Jurkat, Clone E6-1 (cell line): Measurements from ENCODE around the gene GLP1R. TPM values are rescaled to one million over a fixed set of nuclear protein-coding genes. Genes with fewer than 3 reads are reported as not detected.

Source experiments
- DNase-seq: peaks from one replicate; pipeline ENCODE4 v3.0.0-alpha.2; 2011; ENCODE audit warnings: low read depth, low spot score
- H3K4me3 ChIP-seq: 2 replicates; pipeline ENCODE4 v1.5.1; 2011; ENCODE audit warnings: mild to moderate bottlenecking, low read length, control low read depth, moderate library complexity
- polyA plus RNA-seq: library from polyadenylated mRNA; unstranded; fragments of >200 nt; gene quantifications from one replicate; pipeline ENCODE4 v1.2.1, GENCODE V29; 2012; ENCODE audit warnings: missing spikeins; ENCODE audit not compliant: insufficient read length, insufficient read depth

GLP1R gene
- polyA plus RNA-seq = not detected

DNA sequence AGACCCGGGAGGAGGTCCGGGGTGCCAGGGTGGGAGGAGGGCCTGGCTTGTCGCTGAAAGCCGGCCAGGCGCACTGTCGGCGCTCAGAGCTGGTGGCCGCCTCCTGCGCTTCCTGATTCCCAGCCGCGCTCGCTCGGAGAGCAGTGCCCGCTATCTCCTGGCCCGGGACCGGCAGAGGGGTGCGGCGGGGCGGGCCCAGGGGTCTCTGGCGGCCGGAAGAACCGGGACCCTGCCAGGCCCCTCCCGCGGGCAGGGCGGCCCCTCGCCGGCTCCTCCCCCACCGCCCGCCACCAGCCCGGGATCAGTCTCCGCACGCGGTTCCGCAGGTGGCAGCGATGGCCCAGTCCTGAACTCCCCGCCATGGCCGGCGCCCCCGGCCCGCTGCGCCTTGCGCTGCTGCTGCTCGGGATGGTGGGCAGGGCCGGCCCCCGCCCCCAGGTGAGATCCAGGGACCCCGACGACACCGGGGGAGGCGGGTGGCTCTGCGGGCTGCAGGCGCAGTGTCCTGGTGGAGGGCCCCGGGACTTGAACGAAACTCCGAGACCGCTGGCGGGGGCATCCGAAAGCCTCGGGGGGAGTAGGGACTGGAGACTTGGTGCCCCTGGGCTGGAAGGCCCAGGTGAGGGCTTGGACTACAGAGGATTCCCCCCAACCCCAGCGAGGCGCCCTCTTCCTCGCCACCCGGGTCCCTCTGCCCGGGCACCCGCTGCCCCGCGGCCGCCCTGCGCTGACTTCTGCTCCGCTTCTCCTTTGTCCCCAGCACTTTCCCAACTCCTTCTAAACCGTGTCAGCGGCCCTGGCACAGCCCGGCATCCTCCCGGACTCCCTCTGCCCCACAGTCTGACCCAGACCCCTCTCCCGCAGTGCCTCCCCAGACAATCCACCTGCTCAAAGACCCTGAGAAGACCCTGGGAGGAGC, at the start of gene GLP1R:
GLP1R (plus strand) TSS at position 301 of the 919 bp plus-strand sequence; CDS start at position 361, 60 bp downstream.
- H3K4me3 ChIP-seq = no peak within 1 kb of the TSS
- DNase-seq = no peak

DNA sequence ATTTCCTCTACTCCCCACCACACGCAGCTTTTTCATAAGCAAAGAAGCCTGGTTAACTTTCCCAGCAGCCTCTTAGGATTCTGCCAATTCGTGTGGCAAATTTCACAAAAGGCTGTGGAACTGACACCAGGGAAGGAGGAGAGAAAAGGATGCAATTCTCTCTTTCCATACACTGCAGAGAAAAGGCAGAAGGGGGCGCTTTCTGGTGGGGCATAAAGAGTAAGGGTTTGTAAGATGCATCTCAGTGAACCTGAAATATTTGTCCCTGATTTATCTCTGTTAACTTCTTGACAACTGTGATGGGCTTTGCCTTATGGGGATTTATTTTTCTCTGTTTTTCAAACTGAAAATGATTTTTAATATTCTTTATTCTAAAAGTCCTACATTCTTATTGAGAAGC, 45.5 kb upstream of the GLP1R start:
- no peak overlapping the region for H3K4me3 ChIP-seq
- no peak for DNase-seq

DNA sequence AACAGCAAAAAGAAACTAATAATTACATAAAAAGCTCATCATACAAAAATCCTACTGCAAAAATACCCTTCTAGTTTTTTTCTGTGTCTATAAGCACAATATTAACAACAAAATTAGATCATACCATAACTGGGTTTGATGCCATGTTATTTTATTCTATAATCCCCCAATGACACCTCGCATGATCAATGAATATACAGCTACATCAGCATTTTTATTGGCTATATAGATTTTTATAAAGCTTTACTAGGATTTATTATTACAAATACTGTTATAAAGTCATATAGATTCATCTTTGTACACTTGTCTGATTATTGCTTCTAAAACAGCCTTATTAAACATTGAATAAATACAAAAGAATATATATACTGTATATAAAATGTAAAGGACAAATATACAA, 45.1 kb upstream of the GLP1R start:
- H3K4me3 ChIP-seq = no peak overlapping the region
- no peak for DNase-seq

DNA sequence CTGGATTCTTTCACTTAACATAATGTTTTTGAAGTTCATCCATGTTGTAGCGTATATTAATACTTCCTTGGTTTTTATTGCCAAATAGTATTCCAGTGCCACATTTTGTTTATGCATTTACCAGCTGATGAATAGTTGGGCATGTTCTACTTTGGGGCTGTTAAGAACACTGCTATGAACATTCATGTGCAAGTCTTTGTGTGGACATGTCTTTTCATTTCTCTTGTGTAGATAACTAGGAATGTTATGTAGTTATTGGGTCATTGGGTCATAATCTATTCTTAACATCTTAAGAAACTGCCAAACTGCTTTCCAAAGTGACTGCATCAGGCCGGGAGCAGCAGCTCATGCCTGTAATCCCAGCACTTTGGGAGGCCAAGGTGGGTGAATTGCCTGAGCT, 43.8 kb upstream of the GLP1R start:
- H3K4me3 ChIP-seq = no peak overlapping the region
- no peak for DNase-seq

DNA sequence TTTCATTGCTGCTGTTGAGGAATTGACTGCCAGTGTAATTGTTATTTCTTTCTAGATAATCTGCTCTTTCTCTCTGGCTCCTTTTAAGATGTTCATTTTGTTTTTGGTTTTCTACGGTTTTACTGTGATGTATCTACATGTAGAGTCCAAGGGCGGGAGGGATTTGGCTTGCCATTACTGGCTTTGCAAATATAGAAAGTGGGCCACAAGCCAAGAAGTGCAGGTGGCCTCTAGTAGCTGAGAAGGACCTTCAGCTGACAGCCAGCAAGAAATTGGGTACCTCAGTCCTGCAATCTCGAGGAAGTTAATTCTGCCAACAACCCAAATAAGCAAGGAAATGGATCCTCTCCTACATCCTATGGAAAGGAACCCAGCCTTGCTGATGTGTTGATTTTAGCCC, 42.8 kb upstream of the GLP1R start:
- DNase-seq = no peak
- no peak overlapping the region for H3K4me3 ChIP-seq

DNA sequence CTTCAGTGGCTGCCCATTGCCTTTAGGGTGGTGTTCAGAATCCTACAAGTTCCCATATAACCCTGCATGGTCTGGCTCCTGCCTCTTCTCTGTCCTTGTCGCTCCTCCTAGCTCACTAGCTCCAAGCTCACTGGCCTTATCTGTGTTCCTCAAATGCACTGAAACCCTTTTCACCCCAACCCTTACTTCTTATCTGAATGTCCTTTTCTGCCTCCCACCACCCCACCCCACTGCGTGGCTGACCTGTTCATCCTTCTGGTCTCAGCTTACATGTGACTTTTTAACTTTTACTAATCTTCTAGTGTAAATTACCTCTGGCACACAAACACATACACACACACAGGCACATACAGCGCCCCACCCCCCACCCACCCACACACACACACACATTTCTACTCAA, 41.0 kb upstream of the GLP1R start:
- DNase-seq = no peak
- H3K4me3 ChIP-seq = no peak overlapping the region

DNA sequence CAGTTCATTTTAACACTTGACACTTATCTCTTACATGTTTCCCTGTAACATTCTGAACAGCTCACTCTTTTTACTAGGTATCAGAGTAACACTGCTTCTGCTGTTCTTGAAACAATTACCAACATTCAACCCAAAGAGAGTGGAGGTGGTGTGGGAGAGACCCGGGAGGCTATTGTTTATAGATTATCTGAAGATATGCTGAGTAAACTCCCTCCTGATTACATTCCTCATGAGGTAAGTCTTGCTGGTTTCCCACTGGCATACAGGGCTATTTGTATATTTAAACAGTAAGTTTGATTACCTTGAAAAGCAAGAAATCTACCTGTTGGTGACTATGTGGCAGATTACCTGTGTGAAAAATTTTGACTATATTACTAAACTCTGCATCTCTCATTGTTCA, 39.8 kb upstream of the GLP1R start:
- no peak for DNase-seq
- H3K4me3 ChIP-seq = no peak overlapping the region

DNA sequence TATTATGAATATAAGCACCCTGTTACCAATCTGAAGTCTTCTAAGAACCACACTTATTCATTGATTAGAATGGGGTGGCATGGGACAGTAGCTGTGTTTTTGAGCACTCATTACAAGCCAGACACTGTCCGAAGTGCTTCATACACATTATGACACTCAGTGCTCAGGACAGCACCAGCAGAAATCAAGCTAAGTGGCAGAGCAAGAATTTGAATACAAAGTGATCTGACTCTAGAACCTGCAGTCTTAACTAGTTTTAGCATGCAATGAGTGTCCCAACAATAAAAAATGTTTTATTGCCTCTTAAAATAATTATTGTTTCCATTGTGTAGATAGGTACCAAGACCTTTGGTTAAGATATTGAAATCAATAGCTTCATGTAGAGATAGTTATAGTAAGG, 39.1 kb upstream of the GLP1R start:
- DNase-seq = no peak
- no peak overlapping the region for H3K4me3 ChIP-seq

DNA sequence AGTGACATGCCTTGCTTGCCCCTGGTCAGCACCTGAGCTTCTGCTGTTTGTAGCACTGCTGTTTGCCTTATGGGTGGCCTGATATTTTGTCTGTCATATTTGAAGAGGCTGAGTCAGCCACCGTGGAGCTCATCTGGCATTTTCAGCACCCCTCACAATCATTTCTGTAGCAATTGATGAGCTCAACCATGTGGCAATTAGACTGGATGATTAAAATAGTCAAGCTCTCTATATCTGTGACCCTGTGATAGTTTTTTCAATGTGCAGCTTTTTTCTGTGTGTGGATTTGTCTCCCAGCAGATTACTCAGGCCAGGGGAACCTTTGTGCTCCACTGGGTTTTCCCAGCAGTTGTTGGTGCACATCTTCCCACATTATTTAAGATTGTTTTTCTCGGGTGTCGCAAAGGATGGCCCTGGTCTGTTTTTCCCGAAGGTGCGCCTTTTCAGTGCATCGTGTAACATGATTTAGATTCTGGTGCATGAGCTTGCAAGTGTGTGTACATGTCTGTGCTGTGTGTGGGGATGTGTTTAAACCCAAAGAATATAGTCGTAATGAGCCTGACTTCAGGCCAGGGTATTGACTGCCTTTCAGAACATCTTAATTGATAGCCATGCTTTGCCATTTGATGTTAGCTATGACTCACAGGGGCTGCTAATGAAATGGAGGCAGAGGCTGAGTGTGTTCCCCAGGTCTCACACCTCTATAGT, 31.6 kb upstream of the GLP1R start:
- DNase-seq = no peak

DNA sequence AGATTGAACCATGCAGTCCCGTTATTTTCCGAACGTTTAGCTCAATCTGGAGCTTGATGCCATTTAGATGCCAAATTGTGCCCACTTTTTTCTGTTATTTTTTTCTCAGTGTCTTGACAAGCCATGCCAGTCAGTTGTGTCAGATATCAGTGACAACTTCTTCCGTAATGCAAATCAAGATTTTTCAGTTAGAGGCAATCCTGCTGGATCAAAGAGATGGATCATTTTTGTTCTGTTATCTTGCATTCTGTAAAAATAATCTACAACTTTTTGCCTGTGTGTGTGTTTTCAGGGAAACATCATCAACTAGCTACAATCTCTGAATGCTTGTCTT, 31.1 kb upstream of the GLP1R start:
- no peak overlapping the region for H3K4me3 ChIP-seq
- no peak for DNase-seq

More for the DNA sequence above, 31.6 kb upstream of the GLP1R start:
- H3K4me3 ChIP-seq = no peak overlapping the region

DNA sequence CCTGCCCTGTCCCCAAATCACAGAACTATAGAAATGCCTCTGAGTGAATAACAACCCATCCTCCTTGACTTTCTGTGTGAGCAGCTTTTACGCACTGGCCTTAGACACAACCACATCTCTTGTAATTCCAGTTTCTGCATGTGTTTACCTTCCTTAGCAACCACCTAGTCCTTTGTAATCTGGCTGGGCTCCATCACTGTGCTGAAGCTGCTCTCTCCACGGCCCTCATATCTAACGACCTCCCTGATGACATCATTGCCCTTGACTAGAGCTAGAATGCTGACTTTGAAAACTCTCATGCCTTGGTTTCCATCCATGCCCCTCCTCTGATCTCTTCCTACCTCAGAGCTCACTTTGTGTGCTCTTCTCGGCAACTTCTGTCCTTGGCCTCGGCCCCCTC, 30.5 kb upstream of the GLP1R start:
- H3K4me3 ChIP-seq = no peak overlapping the region
- no peak for DNase-seq

DNA sequence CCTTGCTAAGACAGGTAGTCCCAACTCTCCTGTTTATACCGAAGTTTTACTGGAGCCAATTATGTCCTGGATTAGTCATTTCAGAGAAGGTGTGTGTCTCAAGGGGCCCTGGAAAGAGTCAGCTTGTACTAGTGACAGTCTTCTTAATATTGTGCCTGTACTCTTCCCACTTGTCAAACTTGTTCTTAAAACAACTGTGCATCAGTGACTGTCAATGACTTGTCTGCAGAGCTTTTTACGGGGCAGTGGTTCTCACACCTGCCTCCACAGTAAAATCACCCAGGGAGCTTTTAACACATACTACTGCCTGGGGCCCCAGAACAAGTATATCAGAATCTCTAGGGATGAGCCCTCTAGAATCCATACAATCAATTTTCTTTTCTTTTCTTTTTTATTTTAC, 28.4 kb upstream of the GLP1R start:
- DNase-seq = no peak
- no peak overlapping the region for H3K4me3 ChIP-seq

DNA sequence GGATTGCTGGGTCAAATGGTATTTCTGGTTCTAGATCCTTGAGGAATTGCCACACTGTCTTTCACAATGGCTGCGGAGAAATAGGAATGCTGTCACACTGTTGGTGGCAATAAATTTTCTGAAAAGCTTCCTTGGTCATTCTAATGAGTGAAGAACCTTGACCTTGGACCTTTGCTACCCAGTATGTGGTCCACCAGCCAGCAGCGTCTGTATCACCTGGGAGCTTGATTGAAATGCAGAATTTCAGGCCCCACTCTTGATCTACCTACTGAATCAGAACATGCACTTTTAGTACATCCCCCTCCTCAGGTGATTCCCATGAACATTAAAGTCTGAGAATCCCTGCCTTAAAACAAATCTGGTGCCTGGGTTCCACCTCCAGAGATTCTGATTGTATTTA, 27.5 kb upstream of the GLP1R start:
- no peak overlapping the region for H3K4me3 ChIP-seq
- DNase-seq = no peak

DNA sequence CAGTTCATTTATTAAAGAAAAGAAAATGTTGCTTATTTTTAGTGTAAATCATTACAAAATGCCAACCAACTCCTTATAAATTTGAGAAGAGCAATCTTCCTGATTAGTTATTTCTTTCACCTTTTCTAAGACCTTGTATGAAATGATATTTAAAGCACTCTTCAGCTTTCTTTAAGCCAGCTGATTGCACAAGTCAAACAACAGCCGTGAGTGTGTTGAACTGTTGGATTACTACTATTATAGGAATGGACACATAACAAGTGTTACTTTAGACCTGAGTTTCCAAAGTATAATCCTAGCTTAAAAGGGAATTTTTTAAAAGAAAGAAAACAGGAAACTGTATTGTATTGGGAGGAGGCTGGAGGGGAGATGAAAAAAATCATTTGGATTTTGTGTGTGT, 26.8 kb upstream of the GLP1R start:
- no peak for DNase-seq

DNA sequence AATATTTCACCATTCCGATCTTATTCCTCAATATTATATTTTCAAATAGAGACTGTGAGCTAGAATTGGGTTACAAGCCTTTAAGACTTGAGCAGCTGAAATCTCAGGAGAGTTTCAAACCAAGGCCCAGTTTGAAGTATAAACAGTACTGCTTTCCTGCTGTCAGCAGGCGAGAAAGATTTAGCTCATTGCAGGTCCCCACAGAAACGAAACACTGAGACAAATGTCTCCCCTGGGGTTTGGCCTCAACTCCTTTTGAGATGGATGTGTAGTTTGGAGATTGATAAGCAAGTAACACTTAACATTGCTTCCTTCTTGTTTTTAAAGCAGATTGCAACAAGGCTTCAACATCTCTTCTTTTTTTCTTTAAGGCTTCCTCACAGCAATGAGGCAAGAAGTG, 22.4 kb upstream of the GLP1R start:
- H3K4me3 ChIP-seq = no peak overlapping the region
- DNase-seq = no peak

More for the DNA sequence above, 26.8 kb upstream of the GLP1R start:
- H3K4me3 ChIP-seq = no peak overlapping the region

DNA sequence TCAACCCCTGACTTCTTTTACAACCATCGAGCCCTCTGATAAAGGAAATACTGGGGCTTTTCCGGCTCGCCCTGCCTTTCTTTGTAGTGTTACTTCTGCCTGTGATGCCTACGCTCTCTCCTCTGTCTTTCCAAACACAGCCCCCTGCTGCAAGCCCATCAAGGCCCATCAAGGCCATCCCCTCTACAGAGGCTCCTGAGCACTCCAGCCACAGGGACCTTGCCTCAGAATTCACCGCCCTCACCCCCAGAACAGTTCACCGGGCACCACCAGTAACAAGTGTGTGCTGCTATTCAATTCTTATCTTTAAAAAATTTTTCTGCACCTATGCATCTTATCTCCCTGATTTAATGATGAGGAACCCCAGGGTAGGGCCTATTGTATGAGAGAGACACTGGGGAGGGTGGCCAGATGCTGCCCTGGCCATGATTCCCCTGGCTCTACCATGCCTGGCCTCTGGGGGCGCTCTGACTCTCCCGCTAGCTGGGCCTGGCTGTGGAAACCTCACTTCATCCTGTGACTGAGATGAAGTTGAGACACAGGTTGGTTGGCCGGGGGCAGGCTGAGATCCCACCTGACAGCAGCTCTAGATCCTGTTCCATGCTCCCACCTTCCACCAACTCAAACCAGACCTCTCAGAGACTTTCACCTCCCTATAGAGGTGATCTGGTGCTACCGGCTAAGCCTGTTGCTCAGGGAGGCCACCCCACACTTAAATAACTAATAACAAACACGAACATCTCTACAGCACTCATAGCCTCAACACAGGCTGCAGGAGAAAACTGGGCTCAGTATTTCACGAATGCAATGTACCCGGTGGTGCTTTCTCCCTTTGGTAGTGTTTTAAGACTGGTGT, 19.2 kb upstream of the GLP1R start:
- peak; percentile 14 for DNase-seq
- H3K4me3 ChIP-seq = no peak overlapping the region

DNA sequence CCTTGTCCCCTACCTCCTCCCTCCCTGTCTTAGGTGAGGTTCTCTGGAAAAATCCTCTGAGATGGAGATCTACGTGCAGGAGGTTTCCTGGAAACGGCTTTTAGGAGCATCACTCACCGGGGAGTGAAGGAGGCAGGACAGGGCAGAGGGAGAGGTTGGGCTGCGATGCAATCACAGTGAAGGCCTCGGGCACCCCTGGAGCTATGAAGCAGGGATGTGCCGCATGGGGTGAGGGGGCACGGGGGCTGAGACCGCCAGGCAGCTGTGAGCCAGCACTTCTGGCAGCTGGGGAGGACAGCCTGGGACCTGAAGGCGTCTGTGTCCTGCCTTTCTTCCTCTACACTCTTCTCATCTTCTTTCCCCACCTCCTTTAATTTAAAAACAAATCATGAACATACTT, 12.9 kb upstream of the GLP1R start:
- H3K4me3 ChIP-seq = no peak overlapping the region
- DNase-seq = no peak

DNA sequence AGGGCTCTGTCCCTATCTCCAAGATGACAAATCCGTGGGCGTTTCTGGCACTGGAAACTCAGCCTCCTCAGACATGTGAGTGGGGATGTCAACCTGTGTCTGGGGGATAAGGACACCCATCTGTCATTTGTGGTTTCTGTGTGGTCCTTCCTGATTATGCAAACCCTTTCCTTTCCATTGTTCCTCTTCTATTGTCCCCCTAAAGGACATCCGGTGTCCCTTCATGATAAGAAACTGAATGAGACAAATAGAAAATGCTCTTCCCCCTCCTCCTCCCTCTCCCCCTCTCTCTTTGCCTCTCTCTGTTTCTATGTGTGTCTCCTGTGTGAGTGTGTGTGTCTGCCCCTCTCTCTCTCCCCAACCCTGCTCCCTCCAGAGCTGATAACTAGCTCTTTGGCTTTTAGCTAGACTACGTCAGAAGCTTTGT, 11.5 kb upstream of the GLP1R start:
- no peak for DNase-seq
- no peak overlapping the region for H3K4me3 ChIP-seq

DNA sequence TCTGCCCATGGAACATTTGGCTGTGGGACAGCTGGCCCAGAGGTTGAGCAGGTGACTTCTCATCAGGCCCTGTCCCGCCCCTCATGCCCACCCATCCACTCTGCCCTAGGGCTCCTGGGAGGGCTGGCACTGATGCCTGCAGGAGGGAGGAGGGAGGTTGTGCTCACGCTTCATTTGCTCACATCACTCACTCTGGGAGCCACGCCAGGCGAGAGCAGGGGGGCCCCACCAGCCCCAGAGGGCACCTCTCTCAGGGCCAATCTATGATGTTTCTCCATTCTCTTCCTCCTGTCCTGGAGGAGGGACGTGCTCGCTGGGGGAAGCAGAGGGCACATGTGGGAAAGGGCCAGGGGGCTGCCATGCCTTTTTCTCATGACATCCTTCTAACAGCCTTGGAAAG, 10.9 kb upstream of the GLP1R start:
- no peak for DNase-seq
- no peak overlapping the region for H3K4me3 ChIP-seq
